Epithelial cell of esophagus (primary cell): Measurements from ENCODE around the gene FABP3.

Experiments used
- DNase-seq: peaks from one replicate; pipeline ENCODE4 v3.0.0; 2010; ENCODE audit warnings: low read depth
- H3K4me3 ChIP-seq: 2 replicates; pipeline ENCODE4 v1.5.1; 2011; ENCODE audit warnings: mild to moderate bottlenecking, low read length, control low read depth
- TF ChIP-seq, protein P1 (sequence below): IDR thresholded peaks from 2 replicates; pipeline ENCODE4 v1.5.1; 2011; ENCODE audit warnings: low read depth, mild to moderate bottlenecking, low read length, control low read depth, inconsistent platforms; ENCODE audit not compliant: insufficient read depth; ENCODE audit errors: missing control alignments

The FABP3 gene

GRCh38 chr1:31409946-31410858 is 37.3 kb upstream of the FABP3 start:
- H3K4me3 ChIP-seq: no peak overlapping the region
- TF ChIP-seq, protein P1, sequence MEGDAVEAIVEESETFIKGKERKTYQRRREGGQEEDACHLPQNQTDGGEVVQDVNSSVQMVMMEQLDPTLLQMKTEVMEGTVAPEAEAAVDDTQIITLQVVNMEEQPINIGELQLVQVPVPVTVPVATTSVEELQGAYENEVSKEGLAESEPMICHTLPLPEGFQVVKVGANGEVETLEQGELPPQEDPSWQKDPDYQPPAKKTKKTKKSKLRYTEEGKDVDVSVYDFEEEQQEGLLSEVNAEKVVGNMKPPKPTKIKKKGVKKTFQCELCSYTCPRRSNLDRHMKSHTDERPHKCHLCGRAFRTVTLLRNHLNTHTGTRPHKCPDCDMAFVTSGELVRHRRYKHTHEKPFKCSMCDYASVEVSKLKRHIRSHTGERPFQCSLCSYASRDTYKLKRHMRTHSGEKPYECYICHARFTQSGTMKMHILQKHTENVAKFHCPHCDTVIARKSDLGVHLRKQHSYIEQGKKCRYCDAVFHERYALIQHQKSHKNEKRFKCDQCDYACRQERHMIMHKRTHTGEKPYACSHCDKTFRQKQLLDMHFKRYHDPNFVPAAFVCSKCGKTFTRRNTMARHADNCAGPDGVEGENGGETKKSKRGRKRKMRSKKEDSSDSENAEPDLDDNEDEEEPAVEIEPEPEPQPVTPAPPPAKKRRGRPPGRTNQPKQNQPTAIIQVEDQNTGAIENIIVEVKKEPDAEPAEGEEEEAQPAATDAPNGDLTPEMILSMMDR: no peak
- DNase-seq: no peak

GRCh38 chr1:31408788-31409318 is 36.0 kb upstream of the FABP3 start:
- TF ChIP-seq, protein P1: no peak
- no peak overlapping the region for H3K4me3 ChIP-seq
- no peak for DNase-seq

GRCh38 chr1:31407029-31407626 is 34.3 kb upstream of the FABP3 start:
- TF ChIP-seq, protein P1: no peak

DNA sequence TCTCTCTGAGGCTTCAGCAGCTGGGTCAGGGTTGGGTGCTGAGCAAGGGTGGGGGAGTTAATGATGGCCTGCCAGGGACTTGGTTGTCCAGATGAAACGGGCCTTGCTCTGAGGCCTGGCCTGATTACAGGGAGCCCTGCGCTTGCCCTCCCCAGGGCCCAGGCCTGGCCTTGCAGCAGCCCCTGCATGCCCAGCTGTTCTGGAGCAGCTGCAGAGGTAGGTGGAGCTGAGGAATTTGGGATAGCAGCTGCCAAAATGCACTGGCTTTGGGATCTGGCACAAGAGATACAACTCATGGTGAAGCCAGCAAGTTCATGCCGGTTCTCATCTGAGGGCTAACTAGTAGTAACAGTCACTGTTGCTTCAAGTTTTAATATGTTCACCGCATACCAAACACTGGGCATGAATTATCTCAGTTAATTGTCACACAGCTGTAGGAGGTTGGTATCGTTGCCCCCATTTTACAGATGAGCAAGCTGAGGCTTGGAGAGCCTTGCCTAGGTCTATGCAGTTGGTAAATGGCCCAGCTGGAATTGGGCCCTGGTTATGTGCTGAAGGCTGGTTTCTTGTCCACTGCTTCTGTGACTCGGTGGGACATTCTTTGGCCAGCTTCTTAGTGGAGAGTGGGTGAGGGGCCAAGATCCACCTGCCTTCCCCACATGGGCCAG is 32.8 kb upstream of the FABP3 start:
- TF ChIP-seq, protein P1: no peak
- no peak for DNase-seq
- no peak overlapping the region for H3K4me3 ChIP-seq

More at GRCh38 chr1:31407029-31407626, 34.3 kb upstream of the FABP3 start:
- DNase-seq: no peak
- no peak overlapping the region for H3K4me3 ChIP-seq

GRCh38 chr1:31401241-31401640 is 28.4 kb upstream of the FABP3 start:
- H3K4me3 ChIP-seq: no peak overlapping the region
- TF ChIP-seq, protein P1: peak; percentile 12
- DNase-seq: no peak

- DNase-seq: peak; percentile 85
- TF ChIP-seq, protein P1: no peak
- H3K4me3 ChIP-seq: no peak overlapping the region
These were observed 27.5 kb upstream of the FABP3 start for GRCh38 chr1:31400393-31400792.
